Muscle layer of duodenum (tissue), 2 donors: ENCODE data around the gene MAP2K2.
"Not testable (repeated sequence)": the region's sequence is repeated elsewhere in the genome, so short reads cannot be mapped to it uniquely, and the experiment has no call there.

ENCODE experiments used
- H3K27ac ChIP-seq: one replicate; pipeline ENCODE4 v1.7.0; 2013; ENCODE audit warnings: mild to moderate bottlenecking, low read length
- H3K27me3 ChIP-seq: one replicate; pipeline ENCODE4 v1.7.0; 2013; ENCODE audit warnings: low read depth, mild to moderate bottlenecking, control low read depth, low read length
- H3K36me3 ChIP-seq, 2 donors: one replicate each; pipeline ENCODE4 v1.7.0; 2013; ENCODE audit warnings: low read length in 2 of 2, control low read depth in 1 of 2, mild to moderate bottlenecking in 1 of 2; ENCODE audit not compliant: insufficient read depth in 2 of 2, control insufficient read depth in 1 of 2
- H3K4me1 ChIP-seq, 2 donors: one replicate each; pipeline ENCODE4 v1.7.0; 2013; ENCODE audit warnings: low read length in 2 of 2, mild to moderate bottlenecking in 2 of 2, control low read depth in 1 of 2, moderate library complexity in 1 of 2; ENCODE audit not compliant: insufficient read depth in 2 of 2, control insufficient read depth in 1 of 2
- H3K4me3 ChIP-seq, 2 donors: one replicate each; pipeline ENCODE4 v1.7.0; 2013; ENCODE audit warnings: low read length in 2 of 2, low read depth in 1 of 2, mild to moderate bottlenecking in 1 of 2
- H3K9me3 ChIP-seq, 2 donors: one replicate each; pipeline ENCODE4 v1.7.0; 2013; ENCODE audit warnings: low read length in 2 of 2, control low read depth in 1 of 2, mild to moderate bottlenecking in 1 of 2; ENCODE audit not compliant: control insufficient read depth in 1 of 2
- donor health status: healthy.

Gene MAP2K2

GRCh38 chr19:4123615-4124568 is at the start of gene MAP2K2:
MAP2K2 (minus strand) TSS chr19:4124122; CDS start chr19:4123875, 247 bp downstream.
- peaks cover 7 to 30% of the 10 kb centered on the region in 2 donors for H3K4me1 ChIP-seq
- H3K4me3 ChIP-seq = peak within 1 kb of the TSS; percentile 65 to 80
- H3K9me3 ChIP-seq = no peaks in the 10 kb centered on the region
- H3K27ac ChIP-seq = peak within 1 kb of the TSS; percentile 76
- peaks cover 0 to 8% of the 10 kb centered on the region in 2 donors for H3K36me3 ChIP-seq
- H3K27me3 ChIP-seq = no peaks in the 10 kb centered on the region

DNA sequence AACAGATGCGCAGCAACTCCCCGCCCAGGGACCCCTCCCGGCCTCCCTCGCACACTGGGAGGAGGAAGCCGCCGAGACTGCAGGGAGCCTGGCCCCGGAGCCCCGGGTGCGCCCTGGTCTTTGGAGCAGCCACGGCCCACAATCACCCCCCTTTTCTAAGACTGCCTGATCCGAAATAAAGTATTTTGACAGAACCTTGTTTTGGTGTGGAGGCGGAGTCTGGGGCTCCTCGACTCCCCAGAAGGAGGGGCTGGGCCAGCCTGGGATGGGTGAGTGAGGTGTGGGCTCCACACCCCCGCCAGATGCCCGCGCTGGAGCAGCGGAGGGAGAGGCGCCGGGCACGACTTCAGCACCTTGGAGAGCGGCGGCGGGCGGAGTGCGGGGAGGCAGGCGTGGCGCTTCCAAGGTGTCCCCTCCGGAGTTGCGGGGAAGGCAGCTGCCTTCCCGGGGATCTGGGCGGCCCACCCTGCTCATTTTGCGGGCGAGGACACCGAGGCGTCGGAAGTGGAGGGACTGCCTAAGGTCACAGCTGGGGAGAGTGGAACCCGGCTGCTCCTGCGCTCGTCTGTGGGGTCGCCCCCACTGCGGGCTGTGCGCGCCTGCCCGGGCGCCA is 49.0 kb upstream of the MAP2K2 start:
- H3K27me3 ChIP-seq = no peaks in the 10 kb centered on the region
- peaks cover 0 to 8% of the 10 kb centered on the region in 2 donors for H3K4me1 ChIP-seq
- no peak overlapping the region for H3K4me3 ChIP-seq
- H3K9me3 ChIP-seq = no peaks in the 10 kb centered on the region
- peaks cover 0 to 17% of the 10 kb centered on the region in 2 donors for H3K36me3 ChIP-seq
- no peak overlapping the region for H3K27ac ChIP-seq

- H3K9me3 ChIP-seq = no peaks in the 10 kb centered on the region
- peaks cover 0 to 17% of the 10 kb centered on the region in 2 donors for H3K36me3 ChIP-seq
- H3K4me1 ChIP-seq = peaks cover 0 to 8% of the 10 kb centered on the region in 2 donors
- no peak overlapping the region for H3K4me3 ChIP-seq
- H3K27me3 ChIP-seq = no peaks in the 10 kb centered on the region
- H3K27ac ChIP-seq = no peak overlapping the region
Measured at GRCh38 chr19:4171676-4172075, 47.8 kb upstream of the MAP2K2 start.

- Histone ChIP-seq H3K27me3 (no peaks in the 10 kb centered on the region), H3K4me3 (no peak overlapping the region), H3K4me1 (no peaks in the 10 kb centered on the region), H3K9me3 (no peaks in the 10 kb centered on the region), H3K27ac (no peak overlapping the region), H3K36me3 (no peaks in the 10 kb centered on the region)
Measured at GRCh38 chr19:4164262-4164661, 40.3 kb upstream of the MAP2K2 start.

DNA sequence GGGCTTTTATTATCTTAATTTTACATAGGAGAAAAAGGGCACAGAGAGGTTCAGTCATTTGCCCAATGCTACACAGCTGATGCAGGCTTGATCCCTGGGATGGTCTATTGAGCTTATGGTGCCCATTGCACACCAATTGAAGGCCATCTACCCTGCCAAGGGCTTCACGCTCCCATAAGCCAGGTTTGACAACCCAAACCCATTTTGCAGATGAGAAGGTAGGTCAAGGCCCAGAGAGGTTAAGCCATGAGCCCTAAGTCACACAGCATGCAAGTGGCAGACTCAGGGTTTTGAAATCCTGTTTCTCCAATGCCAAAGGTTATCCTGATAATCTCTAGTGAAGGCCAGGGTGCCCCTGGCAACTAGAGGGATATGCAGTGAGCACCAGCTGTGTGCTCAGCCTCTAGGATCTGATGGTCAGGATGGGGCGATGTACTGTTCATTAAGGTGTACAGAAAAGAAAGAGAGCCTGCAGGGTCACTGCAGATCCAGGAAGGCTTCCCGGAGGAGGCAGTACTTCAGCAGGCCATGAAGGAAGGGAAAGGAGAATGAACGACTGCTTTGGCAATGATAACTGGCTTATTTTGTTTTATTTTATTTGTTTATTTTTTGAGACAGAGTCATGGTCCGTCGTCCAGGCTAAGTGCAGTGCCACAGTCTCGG is 37.6 kb upstream of the MAP2K2 start:
- no peaks in the 10 kb centered on the region for H3K36me3 ChIP-seq
- no peaks in the 10 kb centered on the region for H3K9me3 ChIP-seq
- H3K27ac ChIP-seq = no peak overlapping the region
- no peak overlapping the region for H3K4me3 ChIP-seq
- H3K4me1 ChIP-seq = no peaks in the 10 kb centered on the region
- no peaks in the 10 kb centered on the region for H3K27me3 ChIP-seq

- H3K9me3 ChIP-seq, H3K27ac ChIP-seq, H3K27me3 ChIP-seq, H3K36me3 ChIP-seq, H3K4me1 ChIP-seq, H3K4me3 ChIP-seq: not testable (repeated sequence)
Measured at GRCh38 chr19:4157971-4158370, 34.0 kb upstream of the MAP2K2 start.

GRCh38 chr19:4157164-4157563 is 33.2 kb upstream of the MAP2K2 start:
- H3K27ac ChIP-seq = no peak overlapping the region
- no peaks in the 10 kb centered on the region for H3K27me3 ChIP-seq
- H3K9me3 ChIP-seq = no peaks in the 10 kb centered on the region
- H3K4me1 ChIP-seq = no peaks in the 10 kb centered on the region
- no peaks in the 10 kb centered on the region for H3K36me3 ChIP-seq
- H3K4me3 ChIP-seq = no peak overlapping the region

GRCh38 chr19:4154571-4155312 is 30.8 kb upstream of the MAP2K2 start:
- H3K4me3 ChIP-seq = no peak overlapping the region
- H3K36me3 ChIP-seq = no peaks in the 10 kb centered on the region
- H3K4me1 ChIP-seq = no peaks in the 10 kb centered on the region
- H3K9me3 ChIP-seq = no peaks in the 10 kb centered on the region
- no peaks in the 10 kb centered on the region for H3K27me3 ChIP-seq
- H3K27ac ChIP-seq = no peak overlapping the region

DNA sequence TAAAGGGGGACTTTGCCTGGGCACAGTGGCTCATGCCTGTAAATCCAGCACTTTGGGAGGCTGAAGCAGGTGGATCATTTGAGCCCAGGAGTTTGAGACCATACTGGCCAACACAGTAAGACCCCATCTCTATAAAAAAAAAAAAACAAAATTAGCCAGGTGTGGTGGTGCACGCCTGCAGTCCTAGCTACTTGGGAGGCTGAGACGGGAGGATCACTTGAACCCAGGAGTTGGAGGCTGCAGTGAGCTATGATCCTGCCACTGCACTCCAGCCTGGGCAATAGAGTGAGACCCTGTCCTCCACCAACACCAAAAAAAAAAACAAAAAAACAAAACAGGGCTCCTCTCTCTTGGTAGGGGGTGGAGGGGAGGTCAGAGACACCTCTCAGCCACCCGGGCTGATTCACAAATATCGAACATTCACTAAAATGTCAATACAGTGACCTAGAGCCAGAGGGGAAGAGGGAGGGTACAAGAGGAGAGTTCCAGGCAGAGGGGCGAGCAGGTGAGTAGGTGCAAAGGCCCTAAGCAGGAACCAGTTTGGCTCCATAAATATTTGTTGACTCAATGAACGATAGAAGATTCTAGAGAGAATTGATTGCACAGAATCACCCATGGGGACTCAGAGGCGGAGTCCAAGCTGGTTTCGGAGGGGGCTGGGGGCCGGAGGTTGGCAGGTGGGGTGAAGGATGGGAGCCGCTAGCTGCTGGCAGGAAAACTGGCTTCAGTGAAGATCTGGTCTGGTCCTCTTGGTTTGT is 28.5 kb upstream of the MAP2K2 start:
- Histone ChIP-seq H3K36me3 (no peaks in the 10 kb centered on the region), H3K4me1 (no peaks in the 10 kb centered on the region), H3K27me3 (no peaks in the 10 kb centered on the region), H3K9me3 (no peaks in the 10 kb centered on the region), H3K27ac (no peak overlapping the region), H3K4me3 (no peak overlapping the region)

DNA sequence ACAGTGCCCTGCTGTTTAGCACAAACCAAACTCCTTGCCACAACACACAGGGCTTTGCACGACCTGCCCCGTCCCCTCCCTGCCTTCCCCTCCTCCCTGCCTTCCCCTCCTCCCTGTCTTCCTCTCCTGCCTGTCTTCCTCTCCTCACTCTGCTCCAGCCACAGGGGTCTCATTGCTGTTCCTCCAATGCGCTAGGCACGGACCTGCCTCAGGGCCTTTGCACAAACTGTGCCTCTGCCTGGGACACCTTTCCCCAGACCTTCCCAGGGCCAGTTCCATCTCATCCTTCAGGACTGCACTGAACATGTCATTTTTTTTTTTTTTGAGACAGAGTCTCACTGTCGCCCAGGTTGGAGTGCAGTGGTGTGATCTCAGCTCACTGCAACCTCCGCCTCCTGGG is 27.7 kb upstream of the MAP2K2 start:
- Histone ChIP-seq H3K4me3 (no peak overlapping the region), H3K27me3 (no peaks in the 10 kb centered on the region), H3K9me3 (no peaks in the 10 kb centered on the region), H3K36me3 (no peaks in the 10 kb centered on the region), H3K4me1 (no peaks in the 10 kb centered on the region), H3K27ac (no peak overlapping the region)
